ENCODE results near the gene HNF4A. TPM values are rescaled to one million over a fixed set of nuclear protein-coding genes. Genes with fewer than 3 reads are reported as not detected.

Gene HNF4A
- total and polyA plus RNA-seq, 2 of the 4 experiments (the other 2 are of a cell fraction) = not detected

GRCh38 chr20:44358776-44359175 is 3.3 kb downstream of the HNF4A start:
- no peak overlapping the region for H3K9ac ChIP-seq (ENCODE audit: low read depth, low read length)
- dilution Hi-C loops (cut with HindIII; ENCODE audit: low sequenced_read_pairs, unreplicated experiment) = no loop called here
- WGBS, 2 experiments (ENCODE audit: extremely low coverage in 2 of 2, insufficient read length in 1 of 2) = 80% methylated on average over 2 of the region's 8 CpGs; no CpG with 5 or more reads in 1 of the 2 experiments
- H2AK9ac ChIP-seq (replicated peaks; ENCODE audit: low read depth, low read length, poor library complexity) = no peak overlapping the region
- H3K79me1 ChIP-seq (ENCODE audit: low read depth in 1 of 2, low read length in 2 of 2) = no peaks in the 10 kb centered on the region
- no peak overlapping the region for H3K4me3 ChIP-seq (ENCODE audit: insufficient read depth, low read depth, low read length)
- ChIA-PET CTCF (no interaction called here), POLR2A (ENCODE audit: unreplicated experiment) (no interaction called here)
- in situ Hi-C loops (cut with MboI; ENCODE audit: low sequenced_read_pairs) = no loop called here
- no peak overlapping the region for H2BK5ac ChIP-seq (ENCODE audit: low read depth, low read length, poor library complexity, severe bottlenecking)
- no peak for ATAC-seq (ENCODE audit: low read depth)
- BruUV-seq (replicated peaks) = no TSS peak
- no peak overlapping the region for H4K91ac ChIP-seq (ENCODE audit: insufficient read depth, low read depth, low read length)
- H3K9me3 ChIP-seq (ENCODE audit: control insufficient read depth, insufficient read depth, low read length) = no peaks in the 10 kb centered on the region
- no peak overlapping the region for H4K8ac ChIP-seq (ENCODE audit: low read depth in 2 of 2, low read length in 2 of 2)
- H4K20me1 ChIP-seq (ENCODE audit: insufficient read depth, low read length) = no peaks in the 10 kb centered on the region
- H3K18ac ChIP-seq (ENCODE audit: low read depth, low read length) = no peak overlapping the region
- H3K14ac ChIP-seq (replicated peaks; ENCODE audit: low read depth, low read length) = no peak overlapping the region
- no peak overlapping the region for H2BK120ac ChIP-seq (ENCODE audit: low read depth, low read length)
- no peak overlapping the region for H3K4ac ChIP-seq (ENCODE audit: low read depth, low read length)
- no peaks in the 10 kb centered on the region for H3K9me1 ChIP-seq (ENCODE audit: insufficient read depth, low read length)
- no peak overlapping the region for H2AFZ ChIP-seq (replicated peaks; ENCODE audit: low read length, poor library complexity)
- H2BK15ac ChIP-seq (ENCODE audit: low read depth, low read length) = no peak overlapping the region
- H4K5ac ChIP-seq (ENCODE audit: low read depth, low read length) = no peak overlapping the region
- no peak overlapping the region for H3K27ac ChIP-seq (ENCODE audit: insufficient read depth, low read length)
- peaks cover 28% of the 10 kb centered on the region for H3K27me3 ChIP-seq (ENCODE audit: control insufficient read depth, insufficient read depth, low read length)
- H3K56ac ChIP-seq (ENCODE audit: extremely low read depth, insufficient read depth, low read length) = no peak overlapping the region
- DNase-seq = no peak
- H3K36me3 ChIP-seq (ENCODE audit: control insufficient read depth, insufficient read depth, low read length) = no peaks in the 10 kb centered on the region
- H3K4me2 ChIP-seq (ENCODE audit: low read depth, low read length) = no peak overlapping the region
- H3K23ac ChIP-seq (ENCODE audit: low read depth, low read length) = no peak overlapping the region
- H2BK20ac ChIP-seq (ENCODE audit: low read depth, low read length) = no peak overlapping the region
- TF ChIP-seq CHD1 (IDR thresholded peaks at IDR 0.05; ENCODE audit: low read depth, low read length) (no peak), POLR2A (IDR thresholded peaks at IDR 0.05; ENCODE audit: low read depth, low read length) (no peak), RCOR1 (IDR thresholded peaks at IDR 0.05; ENCODE audit: insufficient replicate concordance, low read length) (no peak), RFX5 (IDR thresholded peaks at IDR 0.05; ENCODE audit: low read depth, low read length) (no peak), ELK1 (IDR thresholded peaks at IDR 0.05; ENCODE audit: borderline replicate concordance, low read depth, low read length) (no peak), RAD21 (IDR thresholded peaks at IDR 0.05; ENCODE audit: low read length) (no peak), MXI1 (IDR thresholded peaks at IDR 0.05; ENCODE audit: borderline replicate concordance, low read depth, low read length) (no peak), BHLHE40 (IDR thresholded peaks at IDR 0.05; ENCODE audit: low read depth, low read length) (no peak), FOS (IDR thresholded peaks at IDR 0.05; ENCODE audit: low read depth, low read length) (no peak)
- H3K4me1 ChIP-seq (ENCODE audit: control insufficient read depth, insufficient read depth, low read length) = no peaks in the 10 kb centered on the region
- intact Hi-C loops (cut with micrococcal nuclease) = no loop called here
- H2AK5ac ChIP-seq (ENCODE audit: low read depth, low read length) = no peak overlapping the region
